HG03064 (cell line): Measurements from ENCODE around the gene MALRD1.

Experiments used
- ATAC-seq: cut with Tn5 transposase; IDR thresholded peaks from one replicate; pipeline ENCODE4 v1.9.1; 2021; ENCODE audit warnings: low read depth; ENCODE audit not compliant: unreplicated experiment

Gene MALRD1

DNA sequence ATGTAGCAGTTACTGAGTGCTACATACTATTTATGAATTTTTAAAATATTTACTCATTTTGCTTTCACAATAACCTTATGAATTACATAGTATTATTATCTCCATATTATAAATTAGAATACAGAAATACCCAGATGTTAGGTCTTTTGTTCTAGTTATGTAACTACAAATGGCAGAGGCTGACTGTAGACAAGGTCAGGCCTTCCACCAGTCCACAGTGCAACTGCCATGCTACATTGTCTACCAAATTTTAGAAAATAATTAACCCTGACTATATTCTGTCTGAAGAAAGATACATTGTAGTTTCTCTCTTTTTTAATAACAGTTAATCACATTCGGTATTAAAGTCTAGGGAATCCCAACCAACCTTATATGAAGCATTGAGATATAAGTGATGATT lies 280.9 kb downstream of the MALRD1 start:
- ATAC-seq, result no peak

DNA sequence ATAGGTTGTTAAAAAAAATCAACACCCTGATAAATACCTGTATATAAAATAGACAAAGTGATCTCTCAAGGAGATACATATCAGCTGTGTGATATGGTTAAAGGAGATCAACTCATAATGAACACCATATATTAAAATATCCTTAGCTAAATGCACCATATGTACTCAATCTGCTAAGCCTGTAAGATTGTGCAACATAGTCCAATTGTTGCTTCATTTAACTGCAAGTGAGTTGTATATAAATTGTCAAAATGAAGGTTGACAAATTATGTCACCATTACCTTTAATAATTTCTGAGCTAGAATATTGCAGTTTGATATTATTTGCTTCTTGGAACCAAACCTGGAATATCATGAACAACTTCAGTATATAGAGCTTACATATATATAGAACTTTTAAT lies 283.7 kb downstream of the MALRD1 start:
- no peak for ATAC-seq

DNA sequence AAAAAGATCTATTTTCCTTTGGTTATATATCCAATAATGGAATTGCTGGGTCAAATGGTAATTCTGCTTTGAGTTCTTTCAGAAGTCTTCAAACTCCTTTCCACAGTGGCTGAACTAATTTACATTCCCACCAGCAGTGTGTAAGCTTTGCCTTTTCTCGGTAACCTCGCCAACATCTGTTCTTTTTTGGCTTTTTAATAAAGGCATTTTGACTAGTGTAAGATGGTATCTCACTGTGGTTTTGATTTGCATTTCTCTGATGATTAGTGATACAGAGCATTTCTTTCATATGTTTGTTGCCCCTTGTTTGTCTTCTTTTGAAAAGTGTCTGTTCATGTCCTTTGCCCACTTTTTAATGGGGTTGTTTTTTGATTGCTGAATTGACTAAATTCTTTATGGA lies 285.0 kb downstream of the MALRD1 start:
- no peak for ATAC-seq

DNA sequence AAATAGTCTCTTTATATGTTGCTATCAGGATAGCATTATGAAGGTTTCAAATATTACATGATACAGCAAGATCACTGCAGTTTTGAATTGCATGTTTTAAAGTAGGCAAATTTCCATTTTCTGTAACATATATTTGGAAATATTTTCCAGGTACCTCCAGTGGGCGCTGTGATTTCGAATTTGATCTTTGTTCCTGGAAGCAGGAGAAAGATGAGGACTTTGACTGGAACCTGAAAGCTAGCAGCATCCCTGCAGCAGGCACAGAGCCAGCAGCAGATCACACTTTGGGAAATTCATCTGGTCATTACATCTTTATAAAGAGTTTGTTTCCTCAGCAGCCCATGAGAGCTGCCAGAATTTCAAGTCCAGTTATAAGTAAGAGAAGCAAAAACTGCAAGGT lies 299.0 kb downstream of the MALRD1 start:
- ATAC-seq, result no peak

DNA sequence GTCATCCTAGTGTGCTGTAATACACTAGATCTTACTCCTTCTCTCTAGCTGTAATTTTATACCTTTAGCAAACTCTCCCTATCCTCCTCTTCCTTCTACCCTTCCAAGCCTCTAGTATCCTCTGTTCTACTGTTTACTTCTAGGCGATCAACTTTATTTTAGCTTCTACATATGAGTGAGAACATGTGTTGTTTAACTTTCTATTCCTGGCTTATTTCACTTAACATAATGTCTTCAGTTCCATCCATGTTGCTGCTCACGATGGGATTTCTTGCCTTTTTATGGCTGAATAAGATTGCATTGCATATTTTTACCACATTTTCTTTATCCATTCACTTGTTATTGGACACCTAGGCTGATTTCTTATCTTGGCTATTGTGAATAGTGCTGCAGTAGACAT lies 318.6 kb downstream of the MALRD1 start:
- no peak for ATAC-seq

DNA sequence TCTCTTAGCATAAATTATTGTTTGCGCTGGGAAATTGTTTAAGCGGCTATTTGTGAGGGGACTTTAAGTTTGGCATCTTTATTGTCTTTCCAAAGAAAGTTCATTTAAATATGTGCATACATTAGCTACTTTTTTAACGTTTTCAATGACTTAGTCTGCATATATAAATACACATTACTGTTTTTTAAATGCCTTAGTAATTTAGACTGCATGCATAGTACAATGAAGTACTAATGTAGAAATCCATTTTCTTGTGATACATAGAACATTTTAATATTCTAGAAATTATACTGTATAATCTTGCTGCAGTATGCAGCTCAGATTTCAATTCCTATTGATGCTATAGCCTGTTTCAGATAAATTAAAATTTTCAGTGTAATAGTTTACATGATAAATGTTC lies 325.4 kb downstream of the MALRD1 start:
- ATAC-seq, result no peak

DNA sequence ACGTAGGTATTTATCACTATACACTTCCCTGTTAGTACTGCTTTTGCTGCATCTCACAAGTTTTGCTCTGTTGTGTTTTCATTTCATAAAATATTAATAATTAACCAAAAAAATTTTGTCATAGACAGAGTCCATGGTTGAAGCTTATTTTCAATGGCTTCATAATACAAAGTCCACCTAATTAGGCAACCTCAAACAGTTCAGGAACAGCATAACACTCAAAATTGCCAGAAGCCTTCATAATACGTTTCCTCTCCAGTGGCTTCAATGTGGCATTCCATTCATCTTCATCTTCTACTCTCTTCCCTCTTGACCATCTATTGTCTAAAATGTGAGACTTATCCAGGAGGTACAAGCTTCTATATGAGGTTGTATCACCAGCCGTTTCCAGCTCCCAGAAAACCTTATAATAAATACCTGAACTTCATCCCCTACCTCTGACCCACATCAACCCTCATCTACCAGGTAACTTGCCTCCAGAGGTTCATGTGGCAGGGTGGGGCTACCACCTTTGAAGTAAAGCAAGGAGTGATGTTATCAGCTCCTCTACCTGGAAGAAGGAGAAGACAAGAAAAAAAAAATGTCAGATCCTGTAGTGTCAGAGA lies 337.3 kb downstream of the MALRD1 start:
- ATAC-seq, result no peak

DNA sequence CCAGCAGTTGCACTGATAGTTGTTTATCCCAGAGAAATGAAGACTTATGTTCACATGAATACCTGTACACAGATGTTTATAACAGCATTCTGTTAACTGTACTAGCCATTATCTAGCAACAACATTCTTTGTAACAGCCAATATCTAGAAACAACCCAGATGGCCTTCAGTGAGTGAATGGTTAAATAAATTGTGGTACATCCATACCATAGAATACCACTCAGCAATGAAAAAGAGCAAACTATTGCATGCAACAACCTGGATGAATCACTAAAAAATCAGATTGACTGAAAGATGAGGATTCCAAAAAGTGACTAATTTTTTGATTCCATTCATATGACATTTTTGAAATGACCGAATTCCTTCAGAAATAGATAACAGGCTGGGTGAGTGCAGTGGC lies 360.3 kb downstream of the MALRD1 start:
- ATAC-seq, result no peak

DNA sequence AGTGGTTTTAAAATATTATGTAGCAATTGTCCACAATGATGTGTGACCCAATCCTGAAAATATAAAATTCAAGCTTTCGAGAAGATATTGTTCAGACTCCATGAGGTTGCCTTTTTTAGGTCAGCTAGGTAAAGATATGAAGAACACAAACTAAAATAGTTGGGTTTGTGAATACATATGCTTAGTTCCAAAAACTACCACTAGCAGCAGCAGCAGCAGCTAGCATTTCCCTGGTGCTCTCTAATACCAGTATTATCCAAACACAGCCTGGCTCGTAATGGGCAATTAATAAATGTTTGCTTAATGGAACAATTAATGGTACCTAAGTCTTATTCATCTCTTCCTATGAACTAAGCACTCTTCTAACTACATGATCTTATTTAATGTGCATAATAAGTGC lies 362.5 kb downstream of the MALRD1 start:
- ATAC-seq, result no peak

DNA sequence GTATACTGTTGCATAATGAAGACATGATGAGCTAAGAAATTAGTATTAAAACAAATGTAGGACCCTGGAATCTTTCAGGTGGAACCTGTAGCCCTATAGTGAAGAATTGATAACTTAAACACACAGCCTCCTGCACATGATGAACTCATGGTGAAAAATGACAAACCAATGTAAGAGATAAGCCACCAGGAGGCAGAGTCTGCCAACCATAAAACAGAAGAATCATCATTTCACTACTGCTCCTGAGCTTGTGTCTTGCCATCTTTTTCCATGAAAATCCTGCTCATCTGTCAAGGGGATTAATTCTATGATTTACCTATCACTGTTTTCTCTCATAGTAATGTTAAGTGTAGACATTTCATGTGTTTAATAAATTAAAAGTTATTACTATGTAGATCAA lies 363.9 kb downstream of the MALRD1 start:
- no peak for ATAC-seq

DNA sequence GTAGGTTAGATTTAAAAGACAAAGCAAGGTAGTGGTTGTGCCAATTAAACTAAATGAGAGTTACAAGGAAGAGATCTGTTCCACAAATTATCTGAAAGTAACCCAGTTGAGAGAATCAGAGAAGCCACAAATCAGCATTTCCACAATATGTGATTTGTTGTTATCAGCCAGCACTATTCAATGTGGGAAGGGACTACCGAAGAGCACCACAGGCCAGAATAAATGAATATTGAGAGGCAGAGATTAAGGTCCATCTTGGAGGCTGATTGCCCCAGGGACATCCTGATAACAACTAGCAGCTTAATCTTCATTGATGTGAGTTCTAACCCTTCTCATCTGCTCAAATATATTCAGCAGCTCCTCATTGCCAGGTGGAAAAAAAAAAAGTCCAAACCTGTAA lies 367.6 kb downstream of the MALRD1 start:
- no peak for ATAC-seq

DNA sequence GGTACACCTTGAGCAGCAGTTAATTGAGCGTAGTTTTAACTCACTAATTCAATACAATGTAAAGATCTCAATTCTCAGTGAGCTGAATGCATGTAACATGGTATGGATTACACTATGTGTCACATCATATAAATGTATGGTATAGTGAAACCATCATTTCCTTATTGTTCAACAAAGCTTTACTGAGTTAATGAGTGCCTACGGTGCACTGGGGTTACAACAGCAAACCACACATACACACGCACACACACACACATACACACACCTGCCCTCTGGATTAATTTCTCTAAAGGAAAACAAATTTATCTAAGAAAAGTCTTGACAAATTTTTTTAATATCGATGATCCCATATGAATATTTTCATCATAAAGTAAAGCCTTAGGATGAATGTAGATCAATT lies 369.1 kb downstream of the MALRD1 start:
- no peak for ATAC-seq

DNA sequence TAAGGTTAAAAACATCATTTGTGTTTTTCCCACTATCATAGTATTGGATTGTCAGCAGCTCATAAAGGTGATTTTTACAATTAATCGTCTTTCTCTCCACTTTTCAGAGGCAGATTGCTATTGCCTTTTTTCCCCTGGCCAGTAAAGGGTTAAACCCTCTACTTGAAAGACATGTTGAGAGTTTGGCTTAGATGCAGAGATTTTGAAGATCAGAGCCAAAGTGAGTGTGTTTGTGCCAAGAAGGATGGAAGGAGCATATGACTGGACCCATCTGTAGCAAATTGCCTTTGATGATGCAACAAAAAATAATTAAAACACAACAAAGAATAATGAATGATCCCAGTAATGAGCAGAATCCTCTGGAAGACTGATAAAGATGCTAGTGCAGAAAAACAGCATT lies 373.1 kb downstream of the MALRD1 start:
- no peak for ATAC-seq

DNA sequence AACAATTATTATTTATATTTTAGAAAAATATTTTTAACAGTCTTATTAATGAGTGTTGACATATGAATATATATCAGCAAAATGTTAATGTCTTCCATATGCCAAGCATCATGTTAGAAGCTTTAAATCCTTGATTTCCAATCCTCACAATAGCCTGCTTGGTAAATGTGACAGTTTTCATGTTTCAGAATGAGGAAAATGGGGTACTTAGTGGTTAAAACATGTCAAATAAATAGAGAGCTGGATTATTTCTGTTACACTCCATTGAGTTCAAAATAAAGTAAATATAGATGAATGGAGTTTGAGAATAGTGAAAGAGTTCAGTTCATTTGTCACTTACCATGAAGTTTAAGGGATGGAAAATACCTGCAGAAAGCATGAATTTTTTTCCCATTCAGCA lies 377.4 kb downstream of the MALRD1 start:
- no peak for ATAC-seq

DNA sequence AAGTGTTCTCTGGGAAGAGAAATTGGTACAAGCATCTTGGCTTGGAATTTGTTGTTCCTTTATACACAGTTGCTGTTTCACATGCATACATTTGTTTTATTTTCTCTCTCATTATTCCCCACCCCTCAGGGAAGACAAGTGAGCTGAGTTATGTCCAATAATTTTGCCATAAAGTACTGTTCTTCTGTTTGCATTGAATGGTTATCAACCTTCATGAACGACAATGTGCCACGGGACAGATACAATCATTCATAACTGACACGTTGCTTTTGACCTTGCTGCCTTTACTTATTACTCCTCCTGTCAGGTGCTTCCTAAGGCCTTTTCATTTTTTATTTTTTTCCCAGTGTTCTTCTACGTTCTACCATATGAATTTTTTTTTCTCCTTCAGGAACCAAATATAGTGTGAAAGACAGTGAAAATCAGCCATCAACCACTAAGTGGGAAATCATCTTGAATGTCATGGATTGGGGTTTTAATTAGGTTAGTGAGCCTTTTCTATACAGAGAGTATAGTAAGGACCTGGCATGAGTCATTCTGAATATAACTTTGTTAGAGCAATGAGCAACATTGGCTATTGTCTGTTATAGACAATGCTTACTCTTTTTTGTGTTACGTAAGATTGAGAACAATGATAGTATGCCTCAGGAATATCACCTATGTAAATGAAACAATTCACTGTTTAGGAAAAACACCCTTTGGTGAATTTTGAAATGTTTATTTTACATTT lies 383.2 kb downstream of the MALRD1 start:
- no peak for ATAC-seq

DNA sequence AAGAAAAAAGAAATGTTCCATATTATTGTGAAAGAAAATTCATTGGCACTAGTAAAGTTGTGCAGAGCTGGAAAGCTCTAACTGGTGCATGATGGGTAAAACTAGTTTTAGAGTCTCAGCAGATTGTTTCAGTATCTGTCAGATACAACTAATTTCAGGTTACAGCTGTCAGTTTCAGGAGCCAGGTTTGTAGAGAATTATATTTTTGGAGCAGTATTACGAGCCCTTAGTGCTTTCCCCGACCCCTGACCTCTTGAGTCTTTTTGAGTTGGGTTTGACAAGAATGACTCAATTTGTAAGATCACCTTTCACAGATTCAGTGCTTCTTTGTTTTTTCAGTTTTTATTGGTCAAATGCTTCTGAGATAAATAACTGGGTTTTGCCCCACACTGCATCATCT lies 401.3 kb downstream of the MALRD1 start:
- no peak for ATAC-seq

DNA sequence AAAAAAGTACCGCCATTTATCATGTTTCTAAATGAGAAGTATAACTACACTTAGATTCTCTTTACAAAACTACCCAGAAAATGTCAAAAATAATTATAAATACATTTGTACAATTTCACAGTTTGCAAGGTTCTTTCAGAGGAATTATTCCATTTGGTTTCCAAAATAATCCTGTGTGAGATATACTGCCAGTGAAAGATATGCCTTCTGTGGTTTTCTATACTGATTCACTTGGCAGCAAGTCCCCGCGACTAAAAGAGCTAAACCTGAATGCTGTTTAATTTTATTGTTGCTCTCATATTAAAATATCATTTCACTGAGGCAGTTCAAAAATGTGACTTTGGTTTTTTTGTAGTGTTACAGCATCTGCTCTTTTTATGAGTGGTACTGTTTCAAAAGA lies 402.8 kb downstream of the MALRD1 start:
- no peak for ATAC-seq

DNA sequence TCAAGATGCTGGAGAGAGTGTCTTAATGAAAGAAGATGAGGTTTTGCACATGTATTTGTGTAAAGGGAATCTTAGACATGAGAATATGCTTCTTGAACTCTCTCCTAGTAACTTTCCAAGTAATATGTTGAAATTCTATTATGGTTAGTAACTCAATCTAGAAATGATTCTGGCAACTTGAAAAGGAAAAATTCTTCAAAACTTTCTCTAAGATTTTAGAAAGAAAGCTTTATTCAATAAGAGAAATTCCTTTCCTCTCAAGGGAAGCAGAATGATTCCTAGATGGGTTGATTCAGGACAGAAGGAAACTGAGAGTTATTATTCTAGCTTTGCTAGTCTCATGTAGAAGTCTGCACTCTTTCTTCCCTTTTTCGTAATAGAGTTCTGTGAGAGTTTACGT lies 403.3 kb downstream of the MALRD1 start:
- ATAC-seq, result no peak

DNA sequence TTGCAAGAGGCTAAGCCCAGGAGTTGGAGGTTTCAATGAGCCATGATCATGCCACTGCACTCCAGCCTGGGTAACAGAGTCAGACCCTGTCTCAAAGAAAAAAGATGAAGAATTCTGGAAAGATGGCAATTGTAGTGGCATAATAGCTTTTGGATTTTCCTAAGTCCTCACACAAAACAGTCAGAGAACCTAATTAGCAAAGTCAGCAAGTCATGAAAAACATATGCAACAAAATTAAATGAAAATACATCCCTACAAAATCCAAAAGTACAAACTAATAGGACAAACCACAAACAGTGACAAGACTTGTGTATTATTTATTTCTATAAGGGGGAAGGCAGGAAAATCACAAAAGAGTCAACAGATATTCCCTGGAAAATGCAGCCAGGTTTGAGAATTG lies 405.4 kb downstream of the MALRD1 start:
- no peak for ATAC-seq

DNA sequence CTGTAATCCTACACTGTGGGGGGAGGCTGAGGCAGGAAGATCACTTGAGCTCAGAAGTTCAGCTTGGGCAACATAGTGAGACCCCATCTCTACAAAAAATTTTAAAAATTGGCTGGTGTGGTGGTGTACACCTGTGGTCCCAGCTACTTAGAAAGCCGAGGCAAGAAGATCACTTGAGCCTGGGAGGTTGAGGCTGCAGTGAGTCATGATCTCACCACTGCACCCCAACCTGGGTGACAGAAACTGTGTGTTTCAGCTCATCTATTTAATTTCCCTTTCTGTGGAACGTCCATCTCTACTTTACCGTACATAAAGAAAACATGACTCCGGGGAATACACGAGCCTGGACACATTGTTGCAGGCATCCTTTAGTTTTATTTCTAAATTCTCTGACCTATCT lies 413.0 kb downstream of the MALRD1 start:
- no peak for ATAC-seq

DNA sequence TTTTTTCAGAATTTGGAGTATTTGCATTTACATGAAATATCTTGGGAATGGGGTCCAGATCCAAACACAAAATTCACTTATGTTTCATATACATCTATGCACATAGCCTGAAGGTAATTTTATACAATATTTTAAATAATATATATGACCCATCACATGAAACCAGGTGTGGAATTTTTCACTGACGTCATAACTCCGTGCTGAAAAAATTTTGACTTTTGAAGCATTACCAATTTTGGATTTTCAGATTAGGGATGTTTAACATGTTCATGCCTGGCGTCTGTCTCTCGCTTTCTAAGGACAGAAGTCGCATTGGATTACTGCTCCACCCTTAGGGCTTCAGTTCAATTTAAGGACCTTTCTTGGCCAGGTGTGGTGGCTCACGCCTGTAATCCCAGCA lies 418.1 kb downstream of the MALRD1 start:
- no peak for ATAC-seq

DNA sequence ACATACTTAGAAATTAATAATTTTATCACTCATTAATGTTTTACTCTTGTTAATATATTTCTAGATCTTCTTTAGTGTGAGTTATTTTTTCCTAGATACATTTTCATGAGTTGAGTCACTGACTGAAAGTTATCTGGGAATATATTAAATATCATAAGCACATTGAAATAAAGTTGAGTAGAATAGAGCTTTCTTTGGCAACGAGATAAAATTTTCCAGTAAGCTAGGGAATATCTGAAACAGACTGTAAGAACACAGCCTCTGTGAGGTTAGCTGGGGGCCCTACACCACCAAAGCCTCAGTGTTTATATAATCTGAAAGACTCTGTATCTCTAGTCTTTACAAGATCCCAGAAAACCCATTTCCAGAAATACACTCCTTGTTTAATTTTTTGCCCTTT lies 419.8 kb downstream of the MALRD1 start:
- ATAC-seq, result no peak

DNA sequence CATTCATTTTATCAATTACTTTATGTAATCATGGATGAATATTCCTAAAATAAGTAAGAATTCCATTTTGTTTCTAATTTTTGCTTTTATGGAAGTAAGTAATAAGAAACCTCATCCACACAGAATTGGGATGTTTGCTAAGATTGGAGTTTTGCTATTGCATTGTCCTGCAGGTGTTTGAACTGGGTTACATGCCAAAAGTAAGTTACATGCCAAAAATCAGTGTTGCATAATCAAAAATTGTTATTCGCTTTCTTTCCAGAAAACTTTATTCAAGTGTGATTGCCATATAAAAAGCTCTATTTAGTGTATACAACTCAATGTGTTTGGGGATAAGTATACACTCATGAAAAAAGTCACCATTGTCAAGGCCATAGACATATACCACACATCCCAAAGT lies 420.9 kb downstream of the MALRD1 start:
- no peak for ATAC-seq
